ENCODE measurements around the gene BAZ1A. TPM values are rescaled to one million over a fixed set of nuclear protein-coding genes. Genes with fewer than 3 reads are reported as not detected.

The BAZ1A gene
- total RNA-seq, 6 experiments from 2014 or later = 6.6 to 19.4 (median 14.3) TPM

DNA sequence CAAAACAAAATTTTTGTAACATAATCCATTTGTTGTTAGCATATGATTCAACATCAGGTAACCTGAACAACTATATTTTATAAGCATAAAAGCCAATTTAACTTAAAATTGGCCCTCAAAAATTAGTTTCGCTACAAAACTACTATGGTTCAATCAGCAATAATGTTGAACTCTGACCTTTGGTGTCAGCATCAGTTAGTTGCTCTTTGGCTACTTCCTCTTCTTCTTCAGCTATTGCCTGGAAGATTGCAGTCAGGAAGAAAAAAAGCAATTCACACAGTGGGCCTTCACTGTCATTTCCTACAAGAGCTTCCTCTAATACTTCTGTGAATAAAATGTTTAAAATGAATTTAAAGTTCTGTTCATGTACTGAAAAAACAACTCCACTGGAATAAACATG lies 82.6 kb downstream of the BAZ1A start:
- H3K36me3 ChIP-seq = peaks cover 0 to 21% (median 1%) of the 10 kb centered on the region in 4 donors
- H3K27me3 ChIP-seq = no peaks in the 10 kb centered on the region
- peak in 2 of 4 donors; percentile 35 to 42 for ATAC-seq
- H3K4me1 ChIP-seq = no peaks in the 10 kb centered on the region
- intact Hi-C loops (cut with DNase I) = no loop called here
- H3K27ac ChIP-seq = no peak overlapping the region
- no peaks in the 10 kb centered on the region for H3K9me3 ChIP-seq
- 77% methylated on average over 1 of the region's 1 CpG for WGBS (ENCODE audit: insufficient coverage, low coverage, low lambda C conversion rate, missing lambda C conversion rate)
- no peak for DNase-seq
- no peak overlapping the region for H3K4me3 ChIP-seq
- TF ChIP-seq, protein P1, sequence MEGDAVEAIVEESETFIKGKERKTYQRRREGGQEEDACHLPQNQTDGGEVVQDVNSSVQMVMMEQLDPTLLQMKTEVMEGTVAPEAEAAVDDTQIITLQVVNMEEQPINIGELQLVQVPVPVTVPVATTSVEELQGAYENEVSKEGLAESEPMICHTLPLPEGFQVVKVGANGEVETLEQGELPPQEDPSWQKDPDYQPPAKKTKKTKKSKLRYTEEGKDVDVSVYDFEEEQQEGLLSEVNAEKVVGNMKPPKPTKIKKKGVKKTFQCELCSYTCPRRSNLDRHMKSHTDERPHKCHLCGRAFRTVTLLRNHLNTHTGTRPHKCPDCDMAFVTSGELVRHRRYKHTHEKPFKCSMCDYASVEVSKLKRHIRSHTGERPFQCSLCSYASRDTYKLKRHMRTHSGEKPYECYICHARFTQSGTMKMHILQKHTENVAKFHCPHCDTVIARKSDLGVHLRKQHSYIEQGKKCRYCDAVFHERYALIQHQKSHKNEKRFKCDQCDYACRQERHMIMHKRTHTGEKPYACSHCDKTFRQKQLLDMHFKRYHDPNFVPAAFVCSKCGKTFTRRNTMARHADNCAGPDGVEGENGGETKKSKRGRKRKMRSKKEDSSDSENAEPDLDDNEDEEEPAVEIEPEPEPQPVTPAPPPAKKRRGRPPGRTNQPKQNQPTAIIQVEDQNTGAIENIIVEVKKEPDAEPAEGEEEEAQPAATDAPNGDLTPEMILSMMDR (IDR thresholded peaks at IDR 0.05) = no peak
- no peak for TF ChIP-seq POLR2A (IDR thresholded peaks at IDR 0.05)

DNA sequence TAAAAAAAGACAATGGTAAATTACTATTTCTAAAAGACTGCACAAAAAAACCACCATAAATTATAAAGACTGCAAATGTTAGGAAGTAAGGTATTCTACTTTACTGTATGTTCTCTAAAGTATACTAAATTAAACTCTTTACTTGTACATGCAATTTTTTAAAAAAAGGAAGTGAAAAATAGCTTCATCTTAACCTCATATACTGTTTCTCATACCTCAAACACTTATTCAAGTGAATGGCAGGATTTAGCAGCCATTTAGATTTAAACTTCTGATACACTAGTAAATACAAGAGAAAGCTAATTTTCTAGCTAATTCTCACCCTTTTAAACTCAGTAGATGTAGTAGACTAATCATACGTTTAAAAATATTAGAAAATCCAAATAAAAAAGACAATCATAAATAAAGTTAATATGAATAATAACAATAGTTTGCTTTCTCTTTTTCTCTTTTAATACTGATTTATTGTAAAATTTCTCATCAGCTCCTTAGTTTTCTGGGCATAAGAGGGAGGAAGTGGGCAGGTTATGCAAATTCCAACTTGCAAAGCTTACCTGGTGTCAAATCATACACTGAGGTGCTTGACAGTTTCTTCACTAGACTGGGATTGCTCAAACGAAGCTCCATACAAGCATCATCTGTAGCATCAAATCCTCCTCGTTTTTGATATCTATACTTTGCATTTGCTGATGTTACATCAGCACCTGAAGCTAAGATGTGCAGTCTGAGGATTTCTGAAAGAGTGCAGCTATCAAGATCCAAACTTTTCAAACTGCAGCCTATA lies 89.7 kb downstream of the BAZ1A start:
- DNase-seq (no peak), ATAC-seq (no peak)
- Histone ChIP-seq H3K4me3 (no peak overlapping the region), H3K36me3 (peaks cover 0 to 26% (median 2%) of the 10 kb centered on the region in 4 donors), H3K9me3 (no peaks in the 10 kb centered on the region), H3K4me1 (no peaks in the 10 kb centered on the region), H3K27ac (no peak overlapping the region), H3K27me3 (no peaks in the 10 kb centered on the region)
- TF ChIP-seq, protein P1 (IDR thresholded peaks at IDR 0.05) = no peak
- TF ChIP-seq POLR2A (IDR thresholded peaks at IDR 0.05) = no peak
- WGBS (ENCODE audit: insufficient coverage, low coverage, low lambda C conversion rate, missing lambda C conversion rate) = 62% methylated on average over 3 of the region's 3 CpGs
- intact Hi-C loops (cut with DNase I) = no loop called here

DNA sequence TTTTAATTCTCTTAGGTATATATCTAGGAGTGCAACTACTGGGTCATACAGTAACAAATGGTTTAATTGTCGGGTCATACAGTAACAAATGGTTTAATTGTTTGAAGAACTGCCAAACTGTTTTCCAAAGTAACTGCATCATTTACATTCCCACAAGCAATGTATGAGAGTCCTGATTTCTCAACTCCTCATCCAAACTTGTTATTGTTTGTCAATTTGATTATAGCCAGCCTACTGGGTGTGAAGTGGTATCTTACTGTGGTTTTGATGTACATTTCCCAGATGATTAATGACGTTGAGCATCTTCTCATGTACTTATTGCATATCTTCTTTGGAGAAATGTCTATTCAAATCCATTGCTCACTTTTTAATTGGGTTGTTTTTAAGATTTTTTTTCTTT lies 93.1 kb downstream of the BAZ1A start:
- TF ChIP-seq, protein P1 (IDR thresholded peaks at IDR 0.05) = no peak
- TF ChIP-seq POLR2A (IDR thresholded peaks at IDR 0.05) = no peak
- 91% methylated on average over 2 of the region's 2 CpGs for WGBS (ENCODE audit: insufficient coverage, low coverage, low lambda C conversion rate, missing lambda C conversion rate)
- Histone ChIP-seq H3K4me3 (no peak overlapping the region), H3K4me1 (no peaks in the 10 kb centered on the region), H3K27ac (no peak overlapping the region), H3K9me3 (no peaks in the 10 kb centered on the region), H3K27me3 (no peaks in the 10 kb centered on the region), H3K36me3 (peaks cover 0 to 24% (median 2%) of the 10 kb centered on the region in 4 donors)
- DNase-seq (no peak), ATAC-seq (no peak)
- intact Hi-C loops (cut with DNase I) = no loop called here

DNA sequence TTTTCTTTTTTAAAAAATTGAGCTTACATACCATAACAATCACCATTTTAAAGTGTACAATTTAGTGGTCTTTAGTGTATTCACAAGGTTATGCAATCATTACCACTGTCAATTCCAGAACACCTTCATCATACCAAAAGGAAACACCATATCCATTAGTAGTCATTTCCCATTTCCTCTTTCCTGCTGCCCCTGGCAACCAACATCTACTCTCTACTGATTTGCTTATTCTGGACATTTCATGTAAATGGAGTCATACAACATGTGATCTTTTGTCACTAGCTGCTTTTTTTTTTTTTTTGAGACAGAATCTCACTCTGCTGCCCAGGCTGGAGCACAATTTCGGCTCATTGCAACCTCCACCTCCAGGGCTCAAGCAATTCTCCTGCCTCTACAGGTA lies 93.9 kb downstream of the BAZ1A start:
- no peaks in the 10 kb centered on the region for H3K9me3 ChIP-seq
- peaks cover 0 to 24% (median 2%) of the 10 kb centered on the region in 4 donors for H3K36me3 ChIP-seq
- ATAC-seq = peak; percentile 56 to 86 (median 62)
- no peak overlapping the region for H3K27ac ChIP-seq
- H3K4me1 ChIP-seq = no peaks in the 10 kb centered on the region
- H3K4me3 ChIP-seq = no peak overlapping the region
- DNase-seq = no peak
- TF ChIP-seq, protein P1 (IDR thresholded peaks at IDR 0.05) = no peak
- TF ChIP-seq POLR2A (IDR thresholded peaks at IDR 0.05) = no peak
- H3K27me3 ChIP-seq = no peaks in the 10 kb centered on the region
- intact Hi-C loops (cut with DNase I) = no loop called here
- 89% methylated on average over 1 of the region's 1 CpG for WGBS (ENCODE audit: insufficient coverage, low coverage, low lambda C conversion rate, missing lambda C conversion rate)
